Measurements from ENCODE around the gene HDAC9. TPM values are rescaled to one million over a fixed set of nuclear protein-coding genes. Genes with fewer than 3 reads are reported as not detected.

The HDAC9 gene

Small RNAs within 50 kb of the gene (small RNA-seq; reads per million reads assigned to genes)
- gene RN7SKP266 (ENCODE audit: low read depth) = not detected
